NCI-H2196 (cell line): Measurements from ENCODE around the gene GRIPAP1.

Source experiments
- DNase-seq: peaks from one replicate; lab custom pipeline; 2025; ENCODE audit not compliant: unreplicated experiment; lab: John Stamatoyannopoulos, UW

GRIPAP1 gene

DNA sequence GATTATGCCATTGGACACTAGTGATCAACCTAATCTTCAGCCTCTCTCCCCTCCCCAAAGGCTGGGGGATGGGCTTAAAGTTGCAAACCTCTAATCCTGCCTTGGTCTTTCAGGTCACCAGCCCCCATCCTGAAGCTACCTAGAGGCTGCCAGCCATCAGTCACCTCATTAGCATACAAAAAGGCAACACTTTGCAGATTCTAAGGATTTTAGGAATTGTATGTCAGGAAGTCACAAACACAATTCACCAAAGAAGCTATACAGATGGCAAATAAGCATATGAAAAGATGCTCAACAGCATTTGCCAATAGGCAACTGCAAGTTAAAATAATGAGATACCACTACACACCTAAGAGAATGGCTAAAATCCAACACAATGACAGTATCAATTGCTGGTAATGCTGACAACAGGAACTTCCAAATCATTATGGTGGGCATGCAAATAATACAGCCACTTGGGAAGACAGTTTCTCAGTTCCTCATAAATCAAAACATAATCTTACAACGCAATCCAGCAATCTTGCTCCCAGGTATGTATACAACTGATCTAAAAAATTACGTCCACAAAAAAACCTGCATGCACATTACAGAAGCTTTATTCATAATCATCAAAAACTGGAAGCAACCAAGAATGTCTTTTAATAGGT lies 74.2 kb downstream of the GRIPAP1 start:
- no peak for DNase-seq

GRCh38 chrX:48927123-48927522 lies 74.9 kb downstream of the GRIPAP1 start:
- DNase-seq = no peak

DNA sequence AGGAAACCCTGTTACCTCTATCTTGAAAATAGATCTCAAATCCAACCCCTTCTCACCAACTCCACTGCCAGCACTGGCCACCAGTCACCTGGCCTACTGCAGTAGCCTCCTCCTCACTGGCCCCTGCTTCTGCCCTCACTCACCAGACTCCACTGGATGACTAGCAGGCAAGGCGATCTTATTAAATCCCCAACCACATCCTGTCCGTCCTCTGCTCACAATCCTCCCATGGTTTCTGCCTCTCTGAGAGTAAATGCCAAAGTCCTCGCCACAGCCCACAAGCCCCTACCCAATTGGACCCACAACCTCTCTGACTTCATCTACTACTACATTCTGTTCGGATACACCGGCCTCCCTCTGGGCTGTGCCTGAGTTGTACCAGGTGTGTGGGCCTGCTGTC lies 77.8 kb downstream of the GRIPAP1 start:
- DNase-seq = no peak

GRCh38 chrX:48923771-48924170 lies 78.3 kb downstream of the GRIPAP1 start:
- DNase-seq = no peak
